MCF 10A (cell line): ENCODE data around the gene UNC5CL. TPM values are rescaled to one million over a fixed set of nuclear protein-coding genes. Genes with fewer than 3 reads are reported as not detected.

ENCODE experiments used
- BruUV-seq: library from RNA; stranded (reverse); fragments of 400-500 nt; replicated peaks from 2 replicates; lab custom pipeline; 2021; lab: Mats Ljungman, UMichigan
- CTCF ChIA-PET: fragments of 300-600 bp; sonication (Branson Sonifier 250); formaldehyde crosslinking; extraction: SDS; loops from one replicate; lab custom pipeline; 2021; ENCODE audit warnings: antibody characterized with exemption, inconsistent platforms; lab: Yijun Ruan, JAX
- POLR2A ChIA-PET: fragments of 300-600, 350-650 bp; sonication (Branson Sonifier 250); formaldehyde crosslinking; extraction: SDS; loops from one replicate; lab custom pipeline; 2020; ENCODE audit warnings: antibody characterized with exemption, inconsistent platforms; lab: Yijun Ruan, JAX
- DNase-seq: peaks from one replicate; pipeline ENCODE4 v3.0.0-alpha.2; 2018; ENCODE audit not compliant: unreplicated experiment
- H3K27ac Mint-ChIP-seq: one replicate; pipeline ENCODE4 v1.8.0; 2022; ENCODE audit warnings: mild to moderate bottlenecking, low read depth, mixed read lengths; ENCODE audit not compliant: unreplicated experiment
- H3K27me3 Mint-ChIP-seq: one replicate; pipeline ENCODE4 v1.8.0; 2022; ENCODE audit warnings: mixed read lengths; ENCODE audit not compliant: insufficient read depth, unreplicated experiment
- H3K36me3 Mint-ChIP-seq: one replicate; pipeline ENCODE4 v1.8.0; 2022; ENCODE audit warnings: mild to moderate bottlenecking, moderate library complexity, mixed read lengths; ENCODE audit not compliant: insufficient read depth, unreplicated experiment
- H3K4me1 Mint-ChIP-seq: one replicate; pipeline ENCODE4 v1.8.0; 2022; ENCODE audit warnings: mixed read lengths; ENCODE audit not compliant: insufficient read depth, unreplicated experiment
- H3K4me3 Mint-ChIP-seq: one replicate; pipeline ENCODE4 v1.8.0; 2022; ENCODE audit warnings: mild to moderate bottlenecking, moderate library complexity, mixed read lengths; ENCODE audit not compliant: unreplicated experiment
- H3K9me3 Mint-ChIP-seq: one replicate; pipeline ENCODE4 v1.8.0; 2022; ENCODE audit warnings: mixed read lengths; ENCODE audit not compliant: unreplicated experiment
- intact Hi-C: fragments of 100-400 bp; cut with micrococcal nuclease; formaldehyde crosslinking; loops from 2 replicates; pipeline ENCODE4 v1.14.1; 2022
- total RNA-seq: library from RNA; stranded (reverse); gene quantifications from 2 replicates; pipeline ENCODE4 v1.2.3, GENCODE V29; 2022
- TF ChIP-seq, protein P1 (sequence below): fragments of 200-600 bp; IDR thresholded peaks from one replicate; pipeline ENCODE4 v1.8.0; 2022; ENCODE audit warnings: antibody characterized with exemption, mild to moderate bottlenecking; ENCODE audit not compliant: unreplicated experiment

UNC5CL gene
- total RNA-seq, 1 experiment from 2014 or later: 0.19 TPM

DNA sequence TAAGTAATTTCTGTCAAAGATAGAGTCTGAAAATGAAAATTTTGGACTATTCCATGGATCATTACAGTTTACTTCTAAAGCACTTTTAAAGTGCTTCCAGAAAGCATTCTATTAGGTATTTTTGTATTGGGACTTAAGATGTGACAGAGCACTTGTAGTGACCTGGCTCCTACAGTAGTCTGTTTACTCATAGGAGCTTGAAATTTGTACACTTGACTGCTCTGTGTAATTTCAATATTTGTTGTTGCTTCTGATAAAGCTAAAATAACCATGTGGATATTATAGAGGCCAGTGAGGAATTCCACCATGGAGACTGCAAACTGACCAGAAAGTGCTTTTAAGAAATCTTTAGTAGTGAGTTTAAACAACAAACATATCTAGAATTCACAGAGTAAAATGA is 44.1 kb upstream of the UNC5CL start:
- no peak for DNase-seq
- TF ChIP-seq, protein P1, sequence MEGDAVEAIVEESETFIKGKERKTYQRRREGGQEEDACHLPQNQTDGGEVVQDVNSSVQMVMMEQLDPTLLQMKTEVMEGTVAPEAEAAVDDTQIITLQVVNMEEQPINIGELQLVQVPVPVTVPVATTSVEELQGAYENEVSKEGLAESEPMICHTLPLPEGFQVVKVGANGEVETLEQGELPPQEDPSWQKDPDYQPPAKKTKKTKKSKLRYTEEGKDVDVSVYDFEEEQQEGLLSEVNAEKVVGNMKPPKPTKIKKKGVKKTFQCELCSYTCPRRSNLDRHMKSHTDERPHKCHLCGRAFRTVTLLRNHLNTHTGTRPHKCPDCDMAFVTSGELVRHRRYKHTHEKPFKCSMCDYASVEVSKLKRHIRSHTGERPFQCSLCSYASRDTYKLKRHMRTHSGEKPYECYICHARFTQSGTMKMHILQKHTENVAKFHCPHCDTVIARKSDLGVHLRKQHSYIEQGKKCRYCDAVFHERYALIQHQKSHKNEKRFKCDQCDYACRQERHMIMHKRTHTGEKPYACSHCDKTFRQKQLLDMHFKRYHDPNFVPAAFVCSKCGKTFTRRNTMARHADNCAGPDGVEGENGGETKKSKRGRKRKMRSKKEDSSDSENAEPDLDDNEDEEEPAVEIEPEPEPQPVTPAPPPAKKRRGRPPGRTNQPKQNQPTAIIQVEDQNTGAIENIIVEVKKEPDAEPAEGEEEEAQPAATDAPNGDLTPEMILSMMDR: no peak
- Mint-ChIP-seq H3K27ac (no peak overlapping the region), H3K4me1 (peaks cover 14% of the 10 kb centered on the region), H3K36me3 (peaks cover 83% of the 10 kb centered on the region), H3K4me3 (no peak overlapping the region), H3K27me3 (no peaks in the 10 kb centered on the region), H3K9me3 (no peaks in the 10 kb centered on the region)
- ChIA-PET CTCF (interaction anchor here (1.6 to 1.7 kb wide), 2 partner anchors 9 to 237 kb away, joined by 5 to 8 read pairs; no protein-coding TSS in a partner anchor), POLR2A (interaction anchor here (1.5 to 2.0 kb wide), 2 partner anchors 8 to 11 kb away, joined by 5 to 9 read pairs; partner anchors contain the start of genes NFYA and OARD1)
- no TSS peak for BruUV-seq
- intact Hi-C loops: no loop called here

DNA sequence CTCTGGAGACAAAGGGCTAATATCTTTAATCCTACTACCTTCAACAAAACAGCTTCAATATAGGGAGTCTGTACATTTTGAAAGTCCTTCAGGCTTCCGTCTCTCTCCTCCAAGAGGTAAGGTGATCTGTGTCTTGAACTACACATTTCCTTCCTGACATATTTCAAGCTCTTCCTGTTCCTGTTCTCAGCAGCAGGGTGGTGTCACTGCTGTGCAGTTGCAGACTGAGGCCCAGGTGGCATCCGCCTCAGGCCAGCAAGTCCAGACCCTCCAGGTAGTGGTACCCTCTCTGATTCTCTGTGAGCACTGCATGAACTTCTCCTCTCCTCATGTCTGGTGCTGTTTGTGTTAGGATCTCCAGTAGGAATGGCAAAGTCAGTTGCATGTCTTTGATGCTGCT is 41.6 kb upstream of the UNC5CL start:
- no TSS peak for BruUV-seq
- DNase-seq: no peak
- peaks cover 31% of the 10 kb centered on the region for H3K4me1 Mint-ChIP-seq
- H3K27me3 Mint-ChIP-seq: no peaks in the 10 kb centered on the region
- no peak overlapping the region for H3K4me3 Mint-ChIP-seq
- POLR2A ChIA-PET: no interaction called here
- H3K9me3 Mint-ChIP-seq: no peaks in the 10 kb centered on the region
- TF ChIP-seq, protein P1: no peak
- CTCF ChIA-PET: interaction anchor here (1.1 to 1.3 kb wide), 2 partner anchors 11 to 41 kb away, joined by 3 to 7 read pairs; no protein-coding TSS in a partner anchor
- H3K36me3 Mint-ChIP-seq: peaks cover 62% of the 10 kb centered on the region
- H3K27ac Mint-ChIP-seq: peak overlapping the region; percentile 28
- intact Hi-C loops: no loop called here

DNA sequence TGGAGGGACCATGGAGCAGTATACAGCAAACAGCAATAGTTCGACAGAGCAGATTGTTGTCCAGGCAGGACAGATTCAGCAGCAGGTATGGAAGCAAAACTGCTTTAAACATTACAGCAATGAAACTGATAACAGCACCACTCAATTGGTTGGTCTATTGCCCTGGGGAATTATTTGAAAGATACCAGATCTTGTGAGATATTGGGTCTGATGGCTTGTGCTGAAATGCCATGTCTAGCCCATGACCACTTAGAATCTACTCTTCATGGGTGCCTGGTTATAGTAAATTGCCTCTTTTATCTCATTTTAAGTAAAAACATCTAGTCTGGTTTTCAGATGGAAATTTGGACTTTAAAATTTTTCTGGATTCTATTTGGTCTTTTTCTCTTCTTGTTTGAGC is 40.1 kb upstream of the UNC5CL start:
- TF ChIP-seq, protein P1: no peak
- DNase-seq: no peak
- Mint-ChIP-seq H3K36me3 (peaks cover 48% of the 10 kb centered on the region), H3K9me3 (no peaks in the 10 kb centered on the region), H3K27me3 (no peaks in the 10 kb centered on the region), H3K27ac (no peak overlapping the region), H3K4me1 (peaks cover 42% of the 10 kb centered on the region), H3K4me3 (no peak overlapping the region)
- BruUV-seq: no TSS peak
- ChIA-PET CTCF (interaction anchor here (0.7 kb wide), 1 partner anchor 13 kb away, joined by 3 read pairs; no protein-coding TSS in a partner anchor), POLR2A (interaction anchor here (0.6 to 1.9 kb wide), 2 partner anchors 13 to 709 kb away, joined by 3 to 4 read pairs; no protein-coding TSS in a partner anchor)
- intact Hi-C loops: no loop called here

DNA sequence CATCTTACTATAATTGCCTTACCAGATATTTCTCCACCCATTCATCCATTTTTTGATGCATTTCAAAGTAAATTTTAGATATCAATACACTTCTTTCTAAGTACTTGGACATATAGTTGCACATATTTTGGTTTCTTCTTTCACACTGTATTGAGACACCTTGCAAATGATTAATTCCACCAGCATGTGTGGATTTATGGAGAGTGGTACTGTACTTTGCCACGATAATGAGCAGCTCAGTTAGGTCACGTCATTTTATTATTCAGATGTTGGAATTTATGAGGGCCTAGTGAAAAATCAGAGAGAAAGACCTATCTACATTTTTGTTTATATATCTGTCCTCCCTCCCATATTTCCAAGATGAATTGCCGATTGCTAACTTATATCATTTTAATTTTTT is 39.1 kb upstream of the UNC5CL start:
- DNase-seq: no peak
- intact Hi-C loops: no loop called here
- H3K4me3 Mint-ChIP-seq: no peak overlapping the region
- BruUV-seq: no TSS peak
- TF ChIP-seq, protein P1: no peak
- peaks cover 39% of the 10 kb centered on the region for H3K36me3 Mint-ChIP-seq
- peak overlapping the region; percentile 37 for H3K27ac Mint-ChIP-seq
- H3K9me3 Mint-ChIP-seq: no peaks in the 10 kb centered on the region
- ChIA-PET CTCF (interaction anchor here (0.5 kb wide), 1 partner anchor 22 kb away, joined by 3 read pairs; no protein-coding TSS in a partner anchor), POLR2A (no interaction called here)
- no peaks in the 10 kb centered on the region for H3K27me3 Mint-ChIP-seq
- peaks cover 43% of the 10 kb centered on the region for H3K4me1 Mint-ChIP-seq
